Breast epithelium (tissue), 3 donors: ENCODE results near the gene EIPR1.

ENCODE experiments used
- POLR2A ChIP-seq: fragments of 450-650 bp; IDR thresholded peaks from one replicate; pipeline ENCODE4 v1.6.1; 2016; ENCODE audit warnings: antibody characterized with exemption, mild to moderate bottlenecking, moderate library complexity
- TF ChIP-seq, protein P1 (sequence below), 3 donors: fragments of 450-650 bp; IDR thresholded peaks; one replicate each; pipeline ENCODE4 v1.5.1; 2016 to 2017; ENCODE audit warnings: antibody characterized with exemption in 3 of 3, mild to moderate bottlenecking in 3 of 3, moderate library complexity in 3 of 3

GRCh38 chr2:3203497-3204019 lies 174.1 kb downstream of the EIPR1 start:
- TF ChIP-seq, protein P1, sequence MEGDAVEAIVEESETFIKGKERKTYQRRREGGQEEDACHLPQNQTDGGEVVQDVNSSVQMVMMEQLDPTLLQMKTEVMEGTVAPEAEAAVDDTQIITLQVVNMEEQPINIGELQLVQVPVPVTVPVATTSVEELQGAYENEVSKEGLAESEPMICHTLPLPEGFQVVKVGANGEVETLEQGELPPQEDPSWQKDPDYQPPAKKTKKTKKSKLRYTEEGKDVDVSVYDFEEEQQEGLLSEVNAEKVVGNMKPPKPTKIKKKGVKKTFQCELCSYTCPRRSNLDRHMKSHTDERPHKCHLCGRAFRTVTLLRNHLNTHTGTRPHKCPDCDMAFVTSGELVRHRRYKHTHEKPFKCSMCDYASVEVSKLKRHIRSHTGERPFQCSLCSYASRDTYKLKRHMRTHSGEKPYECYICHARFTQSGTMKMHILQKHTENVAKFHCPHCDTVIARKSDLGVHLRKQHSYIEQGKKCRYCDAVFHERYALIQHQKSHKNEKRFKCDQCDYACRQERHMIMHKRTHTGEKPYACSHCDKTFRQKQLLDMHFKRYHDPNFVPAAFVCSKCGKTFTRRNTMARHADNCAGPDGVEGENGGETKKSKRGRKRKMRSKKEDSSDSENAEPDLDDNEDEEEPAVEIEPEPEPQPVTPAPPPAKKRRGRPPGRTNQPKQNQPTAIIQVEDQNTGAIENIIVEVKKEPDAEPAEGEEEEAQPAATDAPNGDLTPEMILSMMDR (IDR thresholded peaks at IDR 0.05) = no peak
- TF ChIP-seq POLR2A = no peak
